ENCODE results near the gene TBC1D25. TPM values are rescaled to one million over a fixed set of nuclear protein-coding genes. Genes with fewer than 3 reads are reported as not detected.

Gene TBC1D25
- polyA plus RNA-seq, 1 donor = 8.0 TPM

DNA sequence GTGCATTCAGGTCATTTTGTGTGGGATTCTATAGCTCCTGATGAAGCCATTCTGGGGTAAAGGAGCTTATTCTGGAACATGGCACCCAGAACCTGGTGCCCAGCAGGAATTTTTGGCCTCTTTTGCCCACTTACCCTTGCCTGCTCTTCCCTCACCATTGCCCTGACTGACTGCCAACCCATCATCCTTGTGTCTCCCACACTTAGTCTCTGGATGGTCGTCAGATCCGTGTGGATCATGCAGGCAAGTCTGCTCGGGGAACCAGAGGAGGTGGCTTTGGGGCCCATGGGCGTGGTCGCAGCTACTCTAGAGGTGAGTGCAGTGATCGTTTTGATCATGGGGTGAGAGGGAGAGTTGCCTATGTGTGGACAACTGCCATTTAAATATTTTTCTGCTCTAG is 36.6 kb downstream of the TBC1D25 start:
- DNase-seq = no peak
- Histone ChIP-seq H3K27ac (ENCODE audit: low read length) (no peak overlapping the region), H3K36me3 (ENCODE audit: control insufficient read depth, insufficient read depth, low read length) (peaks cover 26% of the 10 kb centered on the region), H3K27me3 (ENCODE audit: control insufficient read depth, insufficient read depth, low read length) (no peaks in the 10 kb centered on the region), H3K4me3 (ENCODE audit: low read length) (peak overlapping the region; percentile 92), H3K9me3 (ENCODE audit: control insufficient read depth, low read depth, low read length) (no peaks in the 10 kb centered on the region), H3K4me1 (ENCODE audit: control insufficient read depth, insufficient read depth, low read length) (peaks cover 13% of the 10 kb centered on the region)
- WGBS (ENCODE audit: insufficient coverage, low lambda C conversion rate) = no CpG with 5 or more reads among the region's 6 CpGs

DNA sequence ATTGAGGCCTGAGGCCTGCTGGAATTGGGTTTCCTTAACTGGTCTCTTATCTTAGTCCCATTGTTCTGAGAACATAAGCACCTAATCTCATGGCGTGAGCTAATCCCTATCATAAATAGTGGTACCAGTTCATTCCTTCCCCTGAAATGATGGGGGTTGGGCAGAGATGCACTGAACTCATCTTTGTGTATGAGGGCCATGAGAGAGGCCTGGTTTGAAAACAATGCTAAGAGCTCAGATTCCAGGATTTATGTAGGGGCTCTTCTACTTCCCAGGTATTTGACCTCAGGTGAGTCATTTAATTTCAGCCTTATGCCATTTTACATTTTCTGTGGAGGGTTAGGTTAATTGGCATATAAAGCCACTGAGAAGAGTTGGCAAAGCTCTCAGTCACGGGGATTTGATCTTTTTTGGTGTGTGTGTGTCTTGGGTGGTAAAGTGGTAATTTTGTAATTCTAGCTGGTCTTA is 39.2 kb downstream of the TBC1D25 start:
- no CpG with 5 or more reads among the region's 2 CpGs for WGBS (ENCODE audit: insufficient coverage, low lambda C conversion rate)
- H3K36me3 ChIP-seq (ENCODE audit: control insufficient read depth, insufficient read depth, low read length) = peaks cover 26% of the 10 kb centered on the region
- H3K4me1 ChIP-seq (ENCODE audit: control insufficient read depth, insufficient read depth, low read length) = peaks cover 13% of the 10 kb centered on the region
- H3K27me3 ChIP-seq (ENCODE audit: control insufficient read depth, insufficient read depth, low read length) = no peaks in the 10 kb centered on the region
- H3K4me3 ChIP-seq (ENCODE audit: low read length) = no peak overlapping the region
- no peak overlapping the region for H3K27ac ChIP-seq (ENCODE audit: low read length)
- DNase-seq = no peak
- H3K9me3 ChIP-seq (ENCODE audit: control insufficient read depth, low read depth, low read length) = no peaks in the 10 kb centered on the region

DNA sequence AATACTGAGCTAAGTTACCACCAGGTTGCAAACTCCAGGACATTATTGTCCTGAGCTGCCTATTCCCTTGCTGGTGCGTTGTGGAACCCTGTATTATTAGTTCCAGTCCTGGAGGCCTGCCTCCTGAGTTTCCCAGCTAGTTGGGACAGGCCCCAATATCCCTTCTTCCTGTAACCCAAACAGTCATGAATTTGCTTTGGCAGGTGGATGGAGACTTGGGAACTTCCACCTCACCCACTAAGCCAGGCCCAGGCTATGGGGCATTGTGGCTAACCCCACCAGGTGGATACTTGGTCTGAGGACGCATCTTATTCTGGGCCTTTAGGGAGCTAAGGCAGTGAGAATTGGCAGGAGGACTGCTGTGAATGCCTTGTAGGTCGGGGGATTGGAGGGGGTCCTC is 39.7 kb downstream of the TBC1D25 start:
- H3K27me3 ChIP-seq (ENCODE audit: control insufficient read depth, insufficient read depth, low read length) = no peaks in the 10 kb centered on the region
- WGBS (ENCODE audit: insufficient coverage, low lambda C conversion rate) = no CpG with 5 or more reads among the region's 3 CpGs
- no peak overlapping the region for H3K4me3 ChIP-seq (ENCODE audit: low read length)
- peaks cover 26% of the 10 kb centered on the region for H3K36me3 ChIP-seq (ENCODE audit: control insufficient read depth, insufficient read depth, low read length)
- no peaks in the 10 kb centered on the region for H3K9me3 ChIP-seq (ENCODE audit: control insufficient read depth, low read depth, low read length)
- H3K27ac ChIP-seq (ENCODE audit: low read length) = no peak overlapping the region
- H3K4me1 ChIP-seq (ENCODE audit: control insufficient read depth, insufficient read depth, low read length) = peaks cover 13% of the 10 kb centered on the region
- no peak for DNase-seq

DNA sequence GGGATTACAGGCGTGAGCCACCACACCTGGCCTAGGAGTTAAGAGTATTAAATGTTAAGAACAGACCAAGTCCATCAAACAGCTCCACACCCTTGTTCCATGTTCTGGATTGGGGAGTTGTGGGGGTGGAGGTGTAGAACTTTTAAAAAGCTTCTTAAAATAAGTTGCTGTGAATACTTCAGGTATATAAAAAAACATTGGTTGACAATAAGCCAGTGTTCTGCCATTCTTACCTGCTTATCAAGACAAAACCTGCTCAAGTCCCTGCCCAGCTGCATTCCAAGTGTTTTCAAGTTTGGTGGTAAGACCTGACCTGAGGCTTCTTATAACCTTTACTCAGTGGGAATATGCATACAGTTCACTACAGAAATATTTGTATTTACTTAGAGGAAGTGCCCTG is 41.1 kb downstream of the TBC1D25 start:
- no peak overlapping the region for H3K4me3 ChIP-seq (ENCODE audit: low read length)
- no peaks in the 10 kb centered on the region for H3K27me3 ChIP-seq (ENCODE audit: control insufficient read depth, insufficient read depth, low read length)
- peaks cover 9% of the 10 kb centered on the region for H3K4me1 ChIP-seq (ENCODE audit: control insufficient read depth, insufficient read depth, low read length)
- DNase-seq = no peak
- peaks cover 19% of the 10 kb centered on the region for H3K36me3 ChIP-seq (ENCODE audit: control insufficient read depth, insufficient read depth, low read length)
- H3K27ac ChIP-seq (ENCODE audit: low read length) = no peak overlapping the region
- WGBS (ENCODE audit: insufficient coverage, low lambda C conversion rate) = no CpG with 5 or more reads among the region's 1 CpG
- H3K9me3 ChIP-seq (ENCODE audit: control insufficient read depth, low read depth, low read length) = no peaks in the 10 kb centered on the region

DNA sequence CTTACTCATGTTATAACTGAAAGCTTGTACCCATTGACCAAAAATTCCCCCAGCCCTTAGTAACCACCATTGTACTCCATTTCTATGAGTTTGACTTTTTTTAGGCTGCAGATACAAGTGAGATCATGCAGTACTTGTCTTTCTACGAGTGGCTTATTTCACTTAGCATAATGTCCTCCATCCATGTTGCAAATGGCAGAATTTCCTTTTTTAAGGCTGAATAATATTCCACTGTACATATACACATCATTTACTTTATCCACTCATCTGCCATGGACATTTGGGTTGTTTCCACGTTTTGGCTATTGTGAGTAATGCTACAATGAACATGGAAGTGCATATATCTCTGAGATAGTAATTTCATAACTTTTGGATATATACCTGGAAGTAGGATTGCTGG is 45.2 kb downstream of the TBC1D25 start:
- WGBS (ENCODE audit: insufficient coverage, low lambda C conversion rate) = no CpG with 5 or more reads among the region's 2 CpGs
- Histone ChIP-seq H3K27ac (ENCODE audit: low read length) (no peak overlapping the region), H3K9me3 (ENCODE audit: control insufficient read depth, low read depth, low read length) (no peaks in the 10 kb centered on the region), H3K4me1 (ENCODE audit: control insufficient read depth, insufficient read depth, low read length) (no peaks in the 10 kb centered on the region), H3K27me3 (ENCODE audit: control insufficient read depth, insufficient read depth, low read length) (no peaks in the 10 kb centered on the region), H3K4me3 (ENCODE audit: low read length) (no peak overlapping the region), H3K36me3 (ENCODE audit: control insufficient read depth, insufficient read depth, low read length) (no peaks in the 10 kb centered on the region)
- no peak for DNase-seq

DNA sequence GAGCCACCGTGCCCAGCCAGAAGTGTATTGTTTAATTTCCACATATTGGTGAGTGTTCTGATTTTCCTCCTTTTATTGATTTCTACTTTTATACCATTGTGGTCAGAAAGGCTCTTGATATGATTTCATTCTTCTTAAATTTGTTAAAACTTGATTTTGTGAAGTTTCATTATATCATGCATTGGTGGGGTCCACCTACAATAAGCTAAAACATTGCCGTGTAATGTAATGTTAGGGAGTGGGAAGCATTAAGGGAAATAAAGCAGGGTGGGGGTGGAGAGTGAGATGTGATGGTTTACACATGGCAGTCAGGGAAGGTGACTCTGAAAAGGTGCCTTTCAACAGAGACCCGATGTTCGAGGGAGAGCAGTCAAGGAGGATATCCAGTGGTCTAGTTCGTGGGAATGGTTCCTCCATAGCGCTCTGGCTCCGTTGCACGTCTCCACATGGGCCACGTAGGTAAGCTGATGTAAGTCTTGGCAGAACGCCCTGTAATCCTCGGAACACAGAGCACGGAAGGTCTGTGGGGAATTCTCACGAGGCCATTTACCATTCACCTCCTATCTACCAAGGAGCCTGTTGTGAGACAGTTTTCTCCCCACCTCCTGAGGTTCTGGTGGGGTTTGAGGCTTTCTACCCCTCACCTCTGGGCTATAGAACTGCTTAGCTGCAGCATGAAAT is 50.1 kb downstream of the TBC1D25 start:
- no peak for DNase-seq
- no peak overlapping the region for H3K27ac ChIP-seq (ENCODE audit: low read length)
- no CpG with 5 or more reads among the region's 13 CpGs for WGBS (ENCODE audit: insufficient coverage, low lambda C conversion rate)
- H3K36me3 ChIP-seq (ENCODE audit: control insufficient read depth, insufficient read depth, low read length) = no peaks in the 10 kb centered on the region
- no peaks in the 10 kb centered on the region for H3K4me1 ChIP-seq (ENCODE audit: control insufficient read depth, insufficient read depth, low read length)
- no peaks in the 10 kb centered on the region for H3K9me3 ChIP-seq (ENCODE audit: control insufficient read depth, low read depth, low read length)
- no peaks in the 10 kb centered on the region for H3K27me3 ChIP-seq (ENCODE audit: control insufficient read depth, insufficient read depth, low read length)
- H3K4me3 ChIP-seq (ENCODE audit: low read length) = no peak overlapping the region

DNA sequence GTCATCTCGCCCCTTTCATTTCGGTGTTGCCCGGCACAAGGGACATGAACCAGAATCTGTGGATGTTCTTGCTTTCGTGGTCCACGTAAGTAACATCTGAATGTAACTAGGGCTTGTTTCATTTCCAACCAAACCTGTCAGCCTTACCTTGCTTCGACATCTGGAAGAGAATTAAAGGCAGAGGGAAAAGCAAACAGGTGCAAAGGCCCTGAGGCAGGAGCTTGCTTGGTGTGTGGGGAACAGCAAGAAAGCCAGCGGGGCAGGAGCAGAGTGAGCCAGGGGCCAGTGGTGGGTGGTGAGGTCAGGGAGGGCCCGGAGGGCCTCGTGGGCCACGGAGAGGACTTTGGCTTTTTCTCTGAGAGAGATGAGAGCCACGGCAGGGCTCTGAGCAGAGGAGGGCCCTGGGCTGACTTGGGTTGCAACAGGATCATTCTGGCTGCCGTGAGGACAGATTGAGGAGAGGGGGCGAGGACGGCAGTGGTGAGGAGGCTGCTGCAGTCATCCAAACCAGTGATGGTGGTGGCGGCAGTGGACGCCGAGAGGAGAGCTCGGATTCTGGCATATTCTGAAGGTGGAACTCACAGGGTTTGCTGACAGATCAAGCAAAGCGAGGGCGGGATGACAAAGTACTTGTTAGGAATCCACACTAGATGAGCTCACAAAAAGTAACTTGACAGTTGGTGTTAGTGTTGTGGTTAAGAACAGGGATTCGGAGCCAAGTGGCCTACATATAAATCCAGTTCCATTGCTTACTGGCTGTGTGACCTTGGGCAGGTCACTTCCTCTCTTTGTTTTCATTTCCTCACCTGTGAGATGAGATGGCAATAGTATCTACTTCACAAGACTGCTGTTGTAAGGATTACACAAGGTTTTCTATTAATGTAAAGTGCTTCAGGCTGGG is 50.9 kb downstream of the TBC1D25 start:
- no peaks in the 10 kb centered on the region for H3K27me3 ChIP-seq (ENCODE audit: control insufficient read depth, insufficient read depth, low read length)
- no peak overlapping the region for H3K4me3 ChIP-seq (ENCODE audit: low read length)
- H3K27ac ChIP-seq (ENCODE audit: low read length) = no peak overlapping the region
- no peaks in the 10 kb centered on the region for H3K9me3 ChIP-seq (ENCODE audit: control insufficient read depth, low read depth, low read length)
- no CpG with 5 or more reads among the region's 21 CpGs for WGBS (ENCODE audit: insufficient coverage, low lambda C conversion rate)
- no peaks in the 10 kb centered on the region for H3K36me3 ChIP-seq (ENCODE audit: control insufficient read depth, insufficient read depth, low read length)
- no peaks in the 10 kb centered on the region for H3K4me1 ChIP-seq (ENCODE audit: control insufficient read depth, insufficient read depth, low read length)
- no peak for DNase-seq

DNA sequence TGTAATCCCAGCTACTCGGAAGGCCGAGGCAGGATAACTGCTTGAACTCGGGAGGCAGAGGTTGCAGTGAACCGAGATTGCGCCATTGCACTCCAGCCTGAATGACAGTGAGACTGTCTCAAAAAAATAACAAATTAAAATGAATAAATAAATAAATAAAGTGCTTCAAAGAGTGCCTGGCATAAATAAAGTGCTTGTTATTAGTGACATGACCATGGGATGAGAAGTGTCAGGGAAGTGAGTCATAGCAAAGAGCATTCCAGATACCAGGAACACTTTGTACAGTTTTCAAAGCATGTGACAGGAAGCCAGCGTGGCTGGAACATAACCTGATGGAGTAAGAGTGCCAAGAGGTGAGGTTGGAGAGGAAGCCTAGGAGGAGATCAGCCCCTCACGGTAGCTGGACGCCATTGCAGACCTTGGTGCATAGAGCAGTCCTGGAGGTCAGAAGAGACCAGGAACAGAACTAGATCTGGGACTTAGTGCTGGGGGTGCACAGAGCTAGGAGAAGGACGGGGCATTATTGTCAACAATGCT is 51.8 kb downstream of the TBC1D25 start:
- Histone ChIP-seq H3K9me3 (ENCODE audit: control insufficient read depth, low read depth, low read length) (no peaks in the 10 kb centered on the region), H3K4me1 (ENCODE audit: control insufficient read depth, insufficient read depth, low read length) (no peaks in the 10 kb centered on the region), H3K36me3 (ENCODE audit: control insufficient read depth, insufficient read depth, low read length) (no peaks in the 10 kb centered on the region), H3K4me3 (ENCODE audit: low read length) (no peak overlapping the region), H3K27me3 (ENCODE audit: control insufficient read depth, insufficient read depth, low read length) (no peaks in the 10 kb centered on the region), H3K27ac (ENCODE audit: low read length) (no peak overlapping the region)
- DNase-seq = peak; percentile 19 to 60
- no CpG with 5 or more reads among the region's 9 CpGs for WGBS (ENCODE audit: insufficient coverage, low lambda C conversion rate)

DNA sequence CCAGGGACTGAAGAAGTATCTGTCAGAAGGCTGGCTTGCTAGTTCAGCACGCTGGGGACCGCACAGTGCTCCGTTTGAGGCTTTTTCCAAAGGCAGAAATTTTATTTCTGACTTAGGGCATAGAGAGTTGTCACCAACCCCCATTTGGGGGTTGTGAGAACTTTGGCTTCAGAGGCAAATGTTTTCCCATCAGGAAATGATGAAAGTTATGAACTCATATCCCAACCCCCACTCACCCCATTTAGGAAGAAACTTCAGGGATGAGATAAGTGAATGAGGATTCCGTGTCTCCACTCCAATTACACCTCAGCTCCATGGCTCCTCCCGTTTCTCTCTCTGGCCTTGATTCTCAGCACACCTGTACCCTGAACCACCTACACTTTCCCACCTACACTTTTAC is 53.5 kb downstream of the TBC1D25 start:
- Histone ChIP-seq H3K9me3 (ENCODE audit: control insufficient read depth, low read depth, low read length) (no peaks in the 10 kb centered on the region), H3K27ac (ENCODE audit: low read length) (no peak overlapping the region), H3K36me3 (ENCODE audit: control insufficient read depth, insufficient read depth, low read length) (no peaks in the 10 kb centered on the region), H3K27me3 (ENCODE audit: control insufficient read depth, insufficient read depth, low read length) (no peaks in the 10 kb centered on the region), H3K4me1 (ENCODE audit: control insufficient read depth, insufficient read depth, low read length) (no peaks in the 10 kb centered on the region), H3K4me3 (ENCODE audit: low read length) (no peak overlapping the region)
- no CpG with 5 or more reads among the region's 5 CpGs for WGBS (ENCODE audit: insufficient coverage, low lambda C conversion rate)
- DNase-seq = no peak

DNA sequence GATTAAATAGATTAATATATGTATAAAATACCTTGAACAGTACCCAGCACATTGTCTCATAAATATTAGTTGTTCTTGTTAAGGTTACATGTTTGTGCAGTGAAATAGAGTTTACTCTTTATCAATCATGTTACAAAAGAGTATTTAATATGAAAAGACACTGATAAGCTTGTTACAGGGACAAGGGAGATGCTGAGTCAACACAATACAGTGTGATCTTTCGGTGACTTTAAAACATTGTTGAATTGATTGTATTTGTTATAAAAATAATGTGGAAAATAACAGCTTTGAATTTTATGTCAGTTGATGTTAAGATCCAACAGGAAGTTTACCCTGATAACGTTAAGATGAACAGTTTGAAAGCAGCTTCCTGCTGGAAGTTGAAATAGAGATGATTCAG is 56.4 kb downstream of the TBC1D25 start:
- no peak for DNase-seq
- Histone ChIP-seq H3K9me3 (ENCODE audit: control insufficient read depth, low read depth, low read length) (no peaks in the 10 kb centered on the region), H3K27me3 (ENCODE audit: control insufficient read depth, insufficient read depth, low read length) (no peaks in the 10 kb centered on the region), H3K4me3 (ENCODE audit: low read length) (no peak overlapping the region), H3K4me1 (ENCODE audit: control insufficient read depth, insufficient read depth, low read length) (peaks cover 5% of the 10 kb centered on the region), H3K27ac (ENCODE audit: low read length) (no peak overlapping the region), H3K36me3 (ENCODE audit: control insufficient read depth, insufficient read depth, low read length) (peaks cover 21% of the 10 kb centered on the region)
- no CpG with 5 or more reads among the region's 2 CpGs for WGBS (ENCODE audit: insufficient coverage, low lambda C conversion rate)
